ENCODE results near the gene MYLK.

MYLK gene

DNA sequence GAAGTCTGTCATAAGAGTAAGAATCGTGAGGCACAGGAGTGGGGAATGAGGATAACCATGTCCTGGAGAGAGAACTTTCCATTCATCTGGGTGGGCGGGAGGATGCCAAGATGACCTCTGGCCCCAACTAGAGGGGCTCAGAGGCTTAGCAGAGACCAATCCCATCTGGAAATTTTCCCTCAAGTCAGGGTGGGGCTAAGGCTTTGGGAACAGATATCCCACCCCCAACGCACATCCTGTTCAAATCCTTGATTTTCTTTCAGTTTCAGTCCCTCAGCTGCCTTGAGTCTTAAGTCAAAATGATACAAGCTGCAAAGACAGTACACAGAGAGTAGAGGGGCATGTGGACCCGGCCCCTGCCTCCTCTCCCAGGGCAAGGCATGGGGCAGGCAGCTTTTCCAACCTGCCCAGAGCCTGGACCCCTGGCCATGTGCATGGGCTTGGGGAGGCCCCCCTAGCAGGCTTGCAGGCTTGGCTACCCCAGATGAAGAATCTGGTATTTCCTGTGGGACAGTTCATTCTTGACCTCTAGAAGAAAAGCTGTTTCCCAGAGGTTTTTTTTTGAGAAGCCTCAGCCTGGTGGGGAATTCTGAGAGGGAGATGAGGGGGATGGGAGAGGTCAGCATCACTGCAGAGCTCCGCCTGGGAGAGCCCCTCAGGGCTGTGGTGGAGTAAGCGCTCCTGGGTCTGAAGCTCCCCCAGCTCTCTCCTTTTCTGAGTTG is 189.6 kb downstream of the MYLK start:
- DNase-seq, result no peak

DNA sequence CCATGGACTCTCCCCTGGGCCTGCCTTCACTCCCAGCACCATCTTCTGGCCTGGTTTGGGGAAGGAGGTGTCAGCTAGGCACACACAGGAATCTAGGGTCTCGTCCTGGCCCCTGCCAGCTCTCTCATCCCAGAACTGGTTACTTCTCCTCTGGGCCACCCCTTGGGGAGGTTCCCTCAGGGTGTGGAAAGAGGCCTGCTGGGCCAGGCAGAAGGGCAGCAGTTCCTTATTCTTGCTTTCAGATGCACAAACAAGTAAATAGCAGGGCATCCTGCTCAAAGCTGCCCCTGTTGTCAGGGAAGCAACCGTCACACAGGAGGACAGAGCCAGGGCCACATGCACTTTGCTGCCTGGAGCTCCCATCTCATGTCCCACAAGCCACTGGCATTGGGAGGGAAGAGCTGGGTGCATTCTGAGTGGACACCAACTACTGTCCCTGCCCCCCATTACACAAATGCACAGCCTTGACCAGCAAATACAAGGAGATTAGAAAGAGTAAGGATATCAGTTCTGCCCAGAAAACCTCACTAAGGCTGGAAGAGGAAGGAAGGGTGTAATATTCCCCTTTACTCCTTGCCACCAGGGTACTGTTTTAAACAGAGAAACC is 190.4 kb downstream of the MYLK start:
- DNase-seq, result no peak

DNA sequence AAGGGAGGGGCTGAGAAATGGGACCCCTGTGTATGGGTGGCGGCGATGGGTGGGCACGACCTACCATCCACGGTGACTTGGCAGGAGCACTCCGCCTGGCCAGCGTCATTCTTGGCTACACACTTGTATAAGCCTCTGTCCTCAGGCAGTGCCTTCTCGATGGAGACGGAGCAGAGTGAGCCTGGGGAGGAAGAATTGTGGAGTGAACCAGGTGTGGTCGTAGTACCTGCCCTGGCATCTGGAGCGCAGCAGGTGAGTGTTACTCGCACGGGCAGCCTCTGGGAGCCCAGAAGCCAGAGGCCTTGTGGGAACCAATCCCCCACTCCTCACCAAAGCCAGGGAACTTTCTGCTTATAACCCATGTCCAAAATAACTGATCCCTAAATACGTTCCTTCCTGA is 191.5 kb downstream of the MYLK start:
- DNase-seq, result no peak

- no peak for DNase-seq
These were observed 192.1 kb downstream of the MYLK start for GRCh38 chr3:123692041-123692440.

DNA sequence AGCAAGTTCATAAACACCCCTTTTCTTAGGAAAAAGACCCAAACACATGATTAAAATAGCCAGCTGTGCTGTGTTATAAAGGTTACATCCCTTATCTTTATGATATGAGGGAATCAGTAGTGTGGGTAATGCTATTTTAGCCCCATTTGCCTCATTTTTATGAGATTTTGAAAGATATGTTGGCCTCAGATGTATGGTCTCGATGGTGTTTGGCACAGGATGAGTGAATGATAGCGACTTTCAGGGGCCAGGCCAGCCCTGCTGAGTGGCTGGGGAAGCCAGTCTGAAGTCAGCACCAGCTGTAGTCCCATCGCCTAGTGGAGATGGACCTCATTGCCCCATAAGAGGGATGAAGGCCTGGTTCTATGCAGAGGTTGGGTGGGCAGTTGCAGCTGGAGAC is 194.3 kb downstream of the MYLK start:
- no peak for DNase-seq

- no peak for DNase-seq
These were observed 195.8 kb downstream of the MYLK start for GRCh38 chr3:123688241-123688747.

DNA sequence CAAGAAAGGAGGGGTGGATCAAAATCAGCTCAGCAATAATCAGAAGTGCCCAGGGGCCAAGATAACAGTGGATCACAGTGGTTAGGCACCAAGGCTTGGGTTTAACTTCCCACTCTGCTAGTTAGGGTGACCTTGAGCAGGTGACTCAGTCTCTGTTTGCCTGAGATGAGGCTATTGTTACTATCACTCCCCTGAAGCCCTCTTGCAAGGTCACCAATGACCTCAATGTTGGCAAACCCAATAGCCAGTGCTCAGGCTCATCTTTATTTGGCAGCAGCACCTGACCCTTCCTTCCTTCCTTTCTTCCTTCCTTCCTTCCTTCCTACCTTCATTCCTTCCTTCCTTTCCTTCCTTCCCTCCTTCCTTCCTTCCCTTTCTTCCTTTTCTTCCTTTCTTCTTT is 196.8 kb downstream of the MYLK start:
- no peak for DNase-seq

DNA sequence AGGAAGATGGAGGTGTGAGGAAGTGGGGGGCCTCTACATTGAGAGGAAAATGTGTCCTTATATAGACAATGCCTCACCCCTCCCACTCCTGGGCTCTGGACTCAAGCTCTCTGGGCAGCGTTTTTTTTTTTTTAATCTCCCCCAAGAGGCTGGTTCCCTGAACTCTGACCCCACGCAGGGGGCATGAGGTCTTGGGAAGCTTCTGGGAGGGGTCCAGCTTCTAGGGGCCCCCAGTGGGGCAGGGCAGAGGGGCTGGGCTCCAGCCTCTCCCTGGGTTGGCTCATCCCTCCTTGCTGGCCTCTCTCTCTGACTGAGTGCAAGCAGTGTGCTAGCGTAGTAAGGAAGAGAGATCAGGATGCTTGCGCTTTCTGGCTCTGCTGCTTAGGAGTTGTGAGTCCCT is 197.9 kb downstream of the MYLK start:
- no peak for DNase-seq

GRCh38 chr3:123685780-123686179 is 198.4 kb downstream of the MYLK start:
- no peak for DNase-seq

DNA sequence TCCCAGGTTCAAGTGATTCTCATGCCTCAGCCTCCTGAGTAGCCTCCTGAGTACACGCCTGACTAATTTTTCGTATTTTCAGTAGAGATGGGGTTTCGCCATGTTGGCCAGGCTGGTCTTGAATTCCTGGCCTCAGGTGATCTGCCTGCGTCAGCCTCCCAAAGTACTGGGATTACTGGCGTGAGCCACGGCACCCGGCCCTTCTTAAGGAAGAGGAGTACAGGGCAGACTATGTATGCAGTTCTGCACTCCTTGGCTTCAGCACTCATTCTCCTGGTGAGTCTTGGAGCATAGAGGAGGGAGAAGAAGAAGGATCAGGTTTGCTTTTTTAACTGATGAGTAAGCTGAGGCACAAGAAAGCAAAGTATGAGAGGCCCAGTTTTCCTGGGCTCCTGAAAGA is 199.5 kb downstream of the MYLK start:
- no peak for DNase-seq

DNA sequence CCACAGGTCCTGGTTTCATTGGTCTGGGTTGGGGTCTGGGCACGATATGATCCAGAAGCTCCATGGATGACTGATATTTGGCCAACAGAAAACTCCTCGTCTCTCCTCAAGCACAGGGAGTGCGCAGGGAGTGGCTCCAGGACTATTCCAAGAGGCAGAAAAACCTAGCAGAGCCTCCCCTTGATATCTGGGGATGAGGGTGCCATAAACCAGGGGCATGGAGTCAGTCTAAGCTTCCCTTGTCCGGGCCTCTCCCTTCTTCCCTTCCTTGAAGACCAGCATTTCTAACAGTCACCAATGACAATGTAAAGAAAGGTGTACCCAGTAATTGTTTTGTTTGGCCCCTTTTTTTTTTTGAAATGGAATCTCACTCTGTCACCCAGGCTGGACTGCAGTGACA is 199.9 kb downstream of the MYLK start:
- DNase-seq, result no peak

DNA sequence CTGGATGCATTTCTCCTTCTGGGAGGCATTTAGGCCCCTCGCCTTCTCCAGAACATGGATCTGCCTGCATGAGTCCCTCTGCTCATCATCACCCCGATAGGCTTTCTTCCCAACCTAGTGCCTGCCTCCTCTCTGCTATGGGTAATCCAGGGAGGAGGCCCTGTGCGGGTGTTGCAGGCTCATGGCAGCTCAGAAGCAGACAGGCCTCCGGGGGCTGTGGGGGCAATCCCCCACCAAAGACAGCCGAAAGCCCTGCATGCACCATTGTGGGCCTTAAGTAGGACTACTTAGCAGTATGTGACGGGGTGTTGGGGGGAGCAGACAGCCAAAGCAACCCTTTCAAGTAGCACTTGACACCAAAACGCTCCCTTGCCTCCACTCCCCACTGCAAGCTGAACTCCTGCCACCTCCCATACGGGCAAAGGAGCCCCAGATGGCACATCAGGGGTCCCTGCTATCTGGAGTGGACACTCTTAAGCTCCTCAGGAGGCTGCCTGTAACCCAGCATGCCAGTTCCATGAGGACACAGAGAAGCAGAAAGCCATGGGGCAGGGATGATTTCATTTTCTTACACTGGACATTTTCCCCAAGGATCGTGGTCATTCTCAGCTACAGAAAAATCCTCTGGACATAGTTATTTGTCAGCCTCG is 200.5 kb downstream of the MYLK start:
- no peak for DNase-seq

DNA sequence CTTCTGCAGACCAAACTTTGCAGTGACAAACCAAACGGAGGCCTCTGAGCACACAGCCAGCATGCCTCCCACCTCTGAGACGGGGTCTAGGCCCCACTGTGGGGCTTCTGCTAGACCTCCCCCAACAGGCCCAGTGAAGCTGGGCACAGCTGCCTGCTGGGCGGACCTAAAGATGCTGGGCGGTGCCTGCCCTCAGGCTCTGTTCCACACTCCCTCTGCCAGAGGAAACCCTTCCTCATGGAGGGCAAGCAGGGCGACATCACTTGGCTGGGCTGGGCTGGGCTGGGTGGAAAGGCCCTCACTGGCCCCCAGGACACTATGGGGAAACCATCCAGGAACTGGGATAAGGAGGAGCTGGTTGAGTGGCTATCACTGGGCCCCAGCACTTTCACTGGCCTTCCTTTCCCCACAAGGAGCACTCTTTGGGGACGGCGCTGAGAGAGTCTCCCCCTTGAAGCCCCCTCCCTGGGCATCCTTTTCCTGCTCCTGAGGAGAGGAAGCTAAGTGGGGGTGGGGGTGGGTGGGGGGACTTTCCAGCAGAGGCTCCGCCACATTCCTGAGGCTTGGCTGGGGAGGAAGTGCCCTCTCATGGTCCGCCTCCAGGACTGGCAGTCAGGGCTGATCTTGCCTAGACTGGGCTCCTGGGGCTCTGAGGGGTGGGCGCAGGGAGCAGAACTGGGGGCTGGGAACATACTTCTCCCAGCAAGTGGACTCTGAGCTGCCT is 201.2 kb downstream of the MYLK start:
- DNase-seq, result no peak

GRCh38 chr3:123682302-123682701 is 201.8 kb downstream of the MYLK start:
- DNase-seq, result no peak

DNA sequence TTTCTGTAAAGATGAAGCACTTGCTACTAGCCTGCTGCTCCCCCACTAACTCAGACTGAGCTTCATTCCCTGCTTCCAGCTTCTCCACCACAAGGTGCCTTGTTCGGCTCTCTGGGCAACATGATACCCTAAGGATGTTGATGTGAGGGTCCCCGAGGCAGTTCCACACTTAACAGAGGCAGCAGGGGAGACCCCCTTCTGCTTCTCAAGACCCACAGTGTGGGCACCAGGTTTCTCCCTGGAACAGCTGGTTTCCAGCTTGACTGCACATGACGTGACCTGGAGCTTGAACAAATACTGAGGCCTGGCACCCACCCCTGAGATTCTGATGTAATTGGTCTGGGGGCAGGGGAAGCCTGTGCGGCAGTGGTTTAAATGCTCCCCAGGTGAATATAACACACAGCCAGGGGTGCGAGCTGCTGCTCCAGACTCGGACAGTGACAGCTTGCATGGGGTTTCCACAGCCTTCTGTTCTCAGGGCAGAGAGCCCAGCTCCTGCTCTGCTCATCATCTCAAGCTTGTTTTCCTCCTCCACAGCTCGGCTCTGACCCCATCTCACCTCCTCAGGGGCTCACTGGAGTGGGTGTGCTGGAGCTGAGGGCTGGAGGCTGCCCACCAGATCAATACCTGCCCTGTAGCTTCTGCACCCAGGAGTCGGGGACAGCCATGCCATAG is 204.3 kb downstream of the MYLK start:
- DNase-seq, result no peak

DNA sequence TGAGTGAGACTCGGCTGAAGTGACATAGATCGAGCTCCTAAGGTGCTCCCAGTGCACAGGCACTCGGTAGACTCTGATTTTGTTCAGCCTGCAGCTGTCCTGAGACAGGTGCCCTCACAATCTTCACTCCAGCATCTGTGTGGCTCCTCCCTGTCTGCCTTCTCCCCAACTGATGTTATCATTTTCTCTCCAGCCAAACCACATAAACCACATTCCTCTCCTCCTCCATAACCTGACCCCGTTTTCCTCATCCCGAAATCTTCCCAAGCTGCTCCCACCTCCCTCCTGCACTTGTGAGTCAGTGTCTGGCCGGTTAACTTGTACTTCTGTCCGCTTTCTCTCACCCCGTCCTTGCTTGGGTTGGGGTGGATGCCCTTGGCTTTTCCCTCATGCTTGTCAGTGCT is 206.0 kb downstream of the MYLK start:
- no peak for DNase-seq

DNA sequence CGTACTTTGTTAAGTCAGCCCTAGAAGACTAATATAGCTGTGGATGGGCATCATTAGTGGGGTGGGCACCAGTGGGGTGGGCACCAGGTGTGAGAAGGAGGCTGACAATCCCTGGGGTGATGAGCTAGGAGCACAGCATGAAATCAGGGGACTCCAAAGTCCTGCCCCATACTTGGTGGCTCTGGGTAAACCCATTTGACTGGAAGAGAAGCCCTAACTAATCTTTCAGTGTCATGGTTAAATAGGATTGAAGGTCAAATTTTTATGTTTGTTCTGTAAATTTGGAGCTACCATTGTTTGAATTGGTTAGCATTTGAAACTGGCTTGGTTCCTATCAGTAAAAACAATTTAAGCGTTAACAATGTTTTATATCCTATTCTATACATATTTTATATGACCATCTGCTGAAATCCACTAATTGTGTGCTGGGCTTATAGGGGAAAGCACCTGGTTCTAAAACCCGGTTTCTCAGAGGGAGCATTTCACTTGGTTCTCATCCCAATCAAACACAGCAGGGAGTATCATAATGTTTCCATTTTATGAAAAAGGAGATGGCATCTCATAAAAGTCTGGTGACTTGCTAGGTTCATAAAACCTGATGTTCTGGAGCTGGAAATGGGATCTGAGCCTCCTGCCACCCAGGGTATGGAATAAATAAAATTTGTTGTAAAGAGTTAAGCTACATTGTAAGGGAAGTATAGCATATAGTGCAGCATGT is 211.5 kb downstream of the MYLK start:
- no peak for DNase-seq

- no peak for DNase-seq
These were observed 213.4 kb downstream of the MYLK start for GRCh38 chr3:123670743-123671142.

- no peak for DNase-seq
These were observed 215.2 kb downstream of the MYLK start for GRCh38 chr3:123668906-123669305.

- DNase-seq, result no peak
These were observed 216.3 kb downstream of the MYLK start for GRCh38 chr3:123667784-123668183.

GRCh38 chr3:123664753-123665152 is 219.4 kb downstream of the MYLK start:
- DNase-seq, result no peak

- peak; percentile 34 for DNase-seq
These were observed 220.2 kb downstream of the MYLK start for GRCh38 chr3:123663977-123664376.
